Liver (tissue), 2 donors: ENCODE measurements around the gene PLA2G6.

Experiments
- FOXA1 ChIP-seq: IDR thresholded peaks from 2 replicates; pipeline ENCODE4 v1.6.1; 2016; ENCODE audit warnings: antibody characterized with exemption
- TF ChIP-seq, protein P1 (sequence below): fragments of 150-350 bp; IDR thresholded peaks from 2 replicates; pipeline ENCODE4 v1.5.1; 2017; ENCODE audit warnings: improper control_type of control experiment, low read depth, low read length; ENCODE audit not compliant: missing input control
- TF ChIP-seq, protein P2 (sequence below): IDR thresholded peaks from 2 replicates; pipeline ENCODE4 v1.6.1; 2016; ENCODE audit warnings: antibody characterized with exemption, mild to moderate bottlenecking
- donor health status: healthy.

DNA sequence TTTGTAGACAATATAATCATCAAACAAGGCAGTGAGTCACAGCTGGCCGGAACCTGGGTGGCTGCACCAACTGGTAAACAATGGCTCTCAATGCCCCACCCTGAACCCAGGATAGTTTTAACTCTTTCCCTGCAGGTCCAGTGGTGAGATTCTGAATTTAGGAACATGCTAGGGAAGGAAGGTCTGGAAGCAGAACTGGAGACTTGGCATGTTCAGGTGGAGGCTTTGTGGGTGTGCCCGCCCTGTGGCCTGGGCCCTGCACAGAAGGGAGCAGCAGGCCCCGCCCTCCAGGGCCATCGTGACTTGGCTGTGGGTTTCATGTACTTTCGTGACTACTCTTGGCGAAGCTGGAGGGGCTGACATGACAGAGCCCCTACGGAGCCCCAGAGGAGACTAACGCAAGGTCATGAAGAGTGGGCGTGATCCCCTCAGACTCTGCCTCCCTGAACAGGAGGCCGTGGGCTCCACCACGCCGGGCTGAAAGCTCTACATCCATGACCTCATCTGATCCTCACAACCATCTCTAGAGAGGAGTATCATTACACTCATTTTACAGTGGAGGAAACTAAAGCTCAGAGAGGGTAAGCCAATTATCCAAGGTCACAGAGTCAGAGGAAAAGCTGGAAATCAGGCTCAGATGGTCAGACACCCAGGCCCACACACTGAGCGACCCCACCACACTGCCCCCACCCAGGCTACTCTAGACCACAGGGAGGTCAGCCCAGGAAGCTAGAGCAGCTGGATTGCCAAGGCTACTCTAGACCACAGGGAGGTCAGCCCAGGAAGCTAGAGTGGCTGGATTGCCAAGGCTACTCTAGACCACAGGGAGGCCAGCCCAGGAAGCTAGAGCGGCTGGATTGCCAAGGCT is 47.5 kb upstream of the PLA2G6 start:
- TF ChIP-seq, protein P1, sequence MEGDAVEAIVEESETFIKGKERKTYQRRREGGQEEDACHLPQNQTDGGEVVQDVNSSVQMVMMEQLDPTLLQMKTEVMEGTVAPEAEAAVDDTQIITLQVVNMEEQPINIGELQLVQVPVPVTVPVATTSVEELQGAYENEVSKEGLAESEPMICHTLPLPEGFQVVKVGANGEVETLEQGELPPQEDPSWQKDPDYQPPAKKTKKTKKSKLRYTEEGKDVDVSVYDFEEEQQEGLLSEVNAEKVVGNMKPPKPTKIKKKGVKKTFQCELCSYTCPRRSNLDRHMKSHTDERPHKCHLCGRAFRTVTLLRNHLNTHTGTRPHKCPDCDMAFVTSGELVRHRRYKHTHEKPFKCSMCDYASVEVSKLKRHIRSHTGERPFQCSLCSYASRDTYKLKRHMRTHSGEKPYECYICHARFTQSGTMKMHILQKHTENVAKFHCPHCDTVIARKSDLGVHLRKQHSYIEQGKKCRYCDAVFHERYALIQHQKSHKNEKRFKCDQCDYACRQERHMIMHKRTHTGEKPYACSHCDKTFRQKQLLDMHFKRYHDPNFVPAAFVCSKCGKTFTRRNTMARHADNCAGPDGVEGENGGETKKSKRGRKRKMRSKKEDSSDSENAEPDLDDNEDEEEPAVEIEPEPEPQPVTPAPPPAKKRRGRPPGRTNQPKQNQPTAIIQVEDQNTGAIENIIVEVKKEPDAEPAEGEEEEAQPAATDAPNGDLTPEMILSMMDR, result no peak
- TF ChIP-seq, protein P2, sequence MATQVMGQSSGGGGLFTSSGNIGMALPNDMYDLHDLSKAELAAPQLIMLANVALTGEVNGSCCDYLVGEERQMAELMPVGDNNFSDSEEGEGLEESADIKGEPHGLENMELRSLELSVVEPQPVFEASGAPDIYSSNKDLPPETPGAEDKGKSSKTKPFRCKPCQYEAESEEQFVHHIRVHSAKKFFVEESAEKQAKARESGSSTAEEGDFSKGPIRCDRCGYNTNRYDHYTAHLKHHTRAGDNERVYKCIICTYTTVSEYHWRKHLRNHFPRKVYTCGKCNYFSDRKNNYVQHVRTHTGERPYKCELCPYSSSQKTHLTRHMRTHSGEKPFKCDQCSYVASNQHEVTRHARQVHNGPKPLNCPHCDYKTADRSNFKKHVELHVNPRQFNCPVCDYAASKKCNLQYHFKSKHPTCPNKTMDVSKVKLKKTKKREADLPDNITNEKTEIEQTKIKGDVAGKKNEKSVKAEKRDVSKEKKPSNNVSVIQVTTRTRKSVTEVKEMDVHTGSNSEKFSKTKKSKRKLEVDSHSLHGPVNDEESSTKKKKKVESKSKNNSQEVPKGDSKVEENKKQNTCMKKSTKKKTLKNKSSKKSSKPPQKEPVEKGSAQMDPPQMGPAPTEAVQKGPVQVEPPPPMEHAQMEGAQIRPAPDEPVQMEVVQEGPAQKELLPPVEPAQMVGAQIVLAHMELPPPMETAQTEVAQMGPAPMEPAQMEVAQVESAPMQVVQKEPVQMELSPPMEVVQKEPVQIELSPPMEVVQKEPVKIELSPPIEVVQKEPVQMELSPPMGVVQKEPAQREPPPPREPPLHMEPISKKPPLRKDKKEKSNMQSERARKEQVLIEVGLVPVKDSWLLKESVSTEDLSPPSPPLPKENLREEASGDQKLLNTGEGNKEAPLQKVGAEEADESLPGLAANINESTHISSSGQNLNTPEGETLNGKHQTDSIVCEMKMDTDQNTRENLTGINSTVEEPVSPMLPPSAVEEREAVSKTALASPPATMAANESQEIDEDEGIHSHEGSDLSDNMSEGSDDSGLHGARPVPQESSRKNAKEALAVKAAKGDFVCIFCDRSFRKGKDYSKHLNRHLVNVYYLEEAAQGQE, result no peak
- TF ChIP-seq FOXA1, result no peak
